Ovary (tissue), 3 donors: ENCODE results near the gene ITIH6.

Experiments used
- CTCF ChIP-seq, 3 donors: fragments of 450-650 bp in 2 of 3; fragments of 200-600 bp in 1 of 3; IDR thresholded peaks; one replicate each; pipeline versions ENCODE4 v1.5.1 to v1.8.0; 2016 to 2022; ENCODE audit warnings: antibody characterized with exemption in 3 of 3, mild to moderate bottlenecking in 1 of 3
- POLR2A ChIP-seq: fragments of 450-650 bp; IDR thresholded peaks from one replicate; pipeline ENCODE4 v1.6.1; 2017; ENCODE audit warnings: antibody characterized with exemption, mild to moderate bottlenecking, moderate library complexity
- donor health status: DM: no; HTN: no; CAD: no.

GRCh38 chrX:54776987-54777672 is 20.9 kb downstream of the ITIH6 start:
- TF ChIP-seq CTCF (IDR thresholded peaks at IDR 0.05): no peak
- no peak for TF ChIP-seq POLR2A
